ENCODE data around the gene PTCD2. TPM values are rescaled to one million over a fixed set of nuclear protein-coding genes. Genes with fewer than 3 reads are reported as not detected.

Gene PTCD2
- total RNA-seq, 1 experiment from 2014 or later, result 13.0 TPM

DNA sequence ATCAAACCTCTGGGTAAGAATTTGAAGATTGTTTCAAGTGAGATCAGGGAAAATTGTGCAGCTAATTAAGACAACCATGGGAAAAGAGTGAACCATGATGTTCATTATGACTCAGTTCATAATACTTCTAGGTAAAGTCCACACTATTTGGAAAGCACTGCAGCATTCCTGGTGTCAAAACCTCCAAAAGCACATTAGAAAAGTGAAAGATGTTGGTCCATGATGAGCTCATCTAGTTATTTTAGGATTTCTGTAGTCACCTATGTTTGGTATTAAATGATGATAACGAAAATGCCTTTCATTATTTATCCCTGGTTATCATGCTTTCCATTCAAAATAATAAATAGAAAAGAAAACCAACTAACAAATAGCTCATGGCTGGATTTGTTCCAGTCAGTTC, 49.1 kb downstream of the PTCD2 start (continued):
- TF ChIP-seq E2F4 (CRISPR knock-in tag; IDR thresholded peaks at IDR 0.05; ENCODE audit: borderline replicate concordance, low read depth) (no peak), HMGXB4 (CRISPR knock-in tag; IDR thresholded peaks at IDR 0.05) (no peak), CREM (CRISPR knock-in tag; IDR thresholded peaks at IDR 0.05) (no peak), FOXJ3 (CRISPR knock-in tag; IDR thresholded peaks at IDR 0.05; ENCODE audit: borderline replicate concordance) (no peak), USF1 (CRISPR knock-in tag; IDR thresholded peaks at IDR 0.05) (no peak), GRHL2 (CRISPR knock-in tag; IDR thresholded peaks at IDR 0.05; ENCODE audit: insufficient replicate concordance, severe bottlenecking) (no peak)

DNA sequence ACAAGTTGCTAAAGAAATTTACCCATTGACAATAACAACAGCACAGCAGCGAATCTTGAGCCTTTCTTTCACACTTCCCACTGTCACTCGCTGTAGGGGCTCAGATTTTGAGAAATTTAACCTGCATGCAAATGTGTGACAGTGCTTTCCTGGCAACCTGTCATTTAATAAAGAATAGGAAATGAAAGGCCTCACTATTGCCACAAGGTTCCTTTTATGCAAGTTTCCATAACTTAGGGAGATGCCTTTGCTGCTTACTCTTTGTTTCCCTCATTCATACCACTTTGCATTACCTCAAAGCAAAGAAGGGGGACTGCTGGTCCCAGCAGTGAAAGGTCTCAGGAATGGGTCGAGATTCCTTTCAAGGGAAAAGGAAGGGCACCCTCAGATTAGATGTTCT, 49.5 kb downstream of the PTCD2 start:
- Mint-ChIP-seq H3K4me1 (peaks cover 26% of the 10 kb centered on the region), H3K4me3 (no peak overlapping the region), H3K27me3 (ENCODE audit: low read depth) (peaks cover 4% of the 10 kb centered on the region; the same call in 1 of the 2 replicates), H3K36me3 (no peaks in the 10 kb centered on the region), H3K9me3 (no peaks in the 10 kb centered on the region; the same call in 1 of the 2 replicates), H3K27ac (no peak overlapping the region)
- ATAC-seq, result 0 out of 2 replicates have a peak, but pooled peaks have one; percentile 27
- POLR2A ChIA-PET, result no interaction called here
- no peak for DNase-seq (ENCODE audit: low spot score)
- CTCF ChIA-PET, result interaction anchor here (1.5 kb wide), 1 partner anchor 154 kb away, joined by 3 read pairs; no protein-coding TSS in a partner anchor
- TF ChIP-seq HMGXB4 (CRISPR knock-in tag; IDR thresholded peaks at IDR 0.05), result no peak
- TF ChIP-seq TEAD4 (CRISPR knock-in tag; IDR thresholded peaks at IDR 0.05), result no peak
- no peak for TF ChIP-seq SMAD3 (CRISPR knock-in tag; IDR thresholded peaks at IDR 0.05; ENCODE audit: borderline replicate concordance)
- no peak for TF ChIP-seq ZSCAN18 (CRISPR knock-in tag; IDR thresholded peaks at IDR 0.05)
- TF ChIP-seq NR2C2 (CRISPR knock-in tag; IDR thresholded peaks at IDR 0.05), result no peak
- no peak for TF ChIP-seq ZNF219 (CRISPR knock-in tag; IDR thresholded peaks at IDR 0.05; ENCODE audit: borderline replicate concordance)
- TF ChIP-seq ARID4B (CRISPR knock-in tag; IDR thresholded peaks at IDR 0.05; ENCODE audit: borderline replicate concordance), result no peak
- TF ChIP-seq, protein P1, sequence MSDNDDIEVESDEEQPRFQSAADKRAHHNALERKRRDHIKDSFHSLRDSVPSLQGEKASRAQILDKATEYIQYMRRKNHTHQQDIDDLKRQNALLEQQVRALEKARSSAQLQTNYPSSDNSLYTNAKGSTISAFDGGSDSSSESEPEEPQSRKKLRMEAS (CRISPR knock-in tag; IDR thresholded peaks at IDR 0.05), result no peak
- TF ChIP-seq TCF7 (CRISPR knock-in tag; IDR thresholded peaks at IDR 0.05; ENCODE audit: low read depth), result no peak
- TF ChIP-seq SMAD4 (CRISPR knock-in tag; IDR thresholded peaks at IDR 0.05), result no peak
- no peak for TF ChIP-seq NFATC4 (CRISPR knock-in tag; IDR thresholded peaks at IDR 0.05)
- no peak for TF ChIP-seq ATF2 (CRISPR knock-in tag; IDR thresholded peaks at IDR 0.05; ENCODE audit: borderline replicate concordance, low read depth)
- TF ChIP-seq RORB (CRISPR knock-in tag; IDR thresholded peaks at IDR 0.05), result no peak
